OCI-LY3 (cell line): ENCODE results near the gene ADSS2.

Experiments
- EZH2phosphoT487 ChIP-seq: fragments of 200-600 bp; shearing (Covaris generic); IDR thresholded peaks from 2 replicates; pipeline ENCODE4 v1.6.1; 2018; ENCODE audit warnings: antibody characterized with exemption, mixed run types, low read depth
- TF ChIP-seq, protein P1 (sequence below): fragments of 200-600, 300-600 bp; sonication (generic); IDR thresholded peaks from 2 replicates; pipeline ENCODE4 v1.5.1; 2014; ENCODE audit warnings: antibody characterized with exemption, low read length, low read depth

DNA sequence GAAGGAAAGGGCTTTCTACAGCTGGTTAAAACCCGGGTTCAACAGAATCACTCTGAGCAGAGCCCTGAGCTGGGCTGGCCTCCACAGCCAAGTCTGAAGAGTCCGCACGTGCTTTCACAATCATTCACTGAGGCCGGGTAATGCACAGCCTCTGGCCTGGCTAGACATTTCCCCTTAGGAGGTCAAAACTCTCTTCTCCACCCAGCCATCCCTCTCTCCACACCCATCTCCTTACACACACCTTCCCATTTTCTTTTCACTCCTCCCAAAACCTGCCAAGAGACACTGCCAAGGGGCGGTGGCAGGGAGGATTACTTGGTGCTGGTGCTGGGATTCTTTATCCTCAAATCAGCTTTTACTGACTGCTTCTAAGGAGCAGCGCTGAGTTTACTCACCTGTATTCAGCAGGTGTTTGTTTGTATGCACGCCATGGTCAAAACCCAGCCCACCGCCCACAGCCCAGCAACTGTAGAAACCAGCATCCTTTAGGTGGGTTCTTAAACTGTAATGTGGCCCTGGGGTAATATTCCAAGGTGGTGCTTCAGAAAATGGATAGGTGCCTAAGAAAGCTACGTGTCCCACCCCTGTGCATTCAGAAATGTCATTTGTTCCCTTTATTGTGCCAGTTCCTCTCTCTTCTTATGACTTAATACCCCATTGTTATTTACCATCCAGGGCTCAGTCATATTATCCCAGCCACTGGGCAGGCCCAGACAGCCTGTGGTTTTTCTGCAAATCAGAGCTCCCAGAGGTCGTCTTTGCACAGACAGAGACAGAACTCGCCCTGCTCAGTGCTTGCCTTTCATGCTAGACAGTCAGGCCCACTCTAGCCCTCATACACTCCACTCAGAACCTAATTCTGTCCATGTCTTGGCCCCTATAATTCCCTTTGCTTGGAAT lies 80.2 kb downstream of the ADSS2 start:
- TF ChIP-seq, protein P1, sequence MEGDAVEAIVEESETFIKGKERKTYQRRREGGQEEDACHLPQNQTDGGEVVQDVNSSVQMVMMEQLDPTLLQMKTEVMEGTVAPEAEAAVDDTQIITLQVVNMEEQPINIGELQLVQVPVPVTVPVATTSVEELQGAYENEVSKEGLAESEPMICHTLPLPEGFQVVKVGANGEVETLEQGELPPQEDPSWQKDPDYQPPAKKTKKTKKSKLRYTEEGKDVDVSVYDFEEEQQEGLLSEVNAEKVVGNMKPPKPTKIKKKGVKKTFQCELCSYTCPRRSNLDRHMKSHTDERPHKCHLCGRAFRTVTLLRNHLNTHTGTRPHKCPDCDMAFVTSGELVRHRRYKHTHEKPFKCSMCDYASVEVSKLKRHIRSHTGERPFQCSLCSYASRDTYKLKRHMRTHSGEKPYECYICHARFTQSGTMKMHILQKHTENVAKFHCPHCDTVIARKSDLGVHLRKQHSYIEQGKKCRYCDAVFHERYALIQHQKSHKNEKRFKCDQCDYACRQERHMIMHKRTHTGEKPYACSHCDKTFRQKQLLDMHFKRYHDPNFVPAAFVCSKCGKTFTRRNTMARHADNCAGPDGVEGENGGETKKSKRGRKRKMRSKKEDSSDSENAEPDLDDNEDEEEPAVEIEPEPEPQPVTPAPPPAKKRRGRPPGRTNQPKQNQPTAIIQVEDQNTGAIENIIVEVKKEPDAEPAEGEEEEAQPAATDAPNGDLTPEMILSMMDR, result no peak
- TF ChIP-seq EZH2phosphoT487, result no peak
